GM12875 (cell line): ENCODE data around the gene CAPN13.

ENCODE experiments used
- H3K4me3 ChIP-seq: one replicate; pipeline ENCODE4 v1.5.1; 2011; ENCODE audit warnings: low read depth, low read length, control low read depth
- CTCF ChIP-seq: IDR thresholded peaks from 2 replicates; pipeline ENCODE4 v1.5.1; 2011; ENCODE audit warnings: low read depth, mild to moderate bottlenecking, control low read depth, inconsistent platforms, low read length, moderate library complexity, borderline replicate concordance; ENCODE audit not compliant: insufficient read depth

The CAPN13 gene

DNA sequence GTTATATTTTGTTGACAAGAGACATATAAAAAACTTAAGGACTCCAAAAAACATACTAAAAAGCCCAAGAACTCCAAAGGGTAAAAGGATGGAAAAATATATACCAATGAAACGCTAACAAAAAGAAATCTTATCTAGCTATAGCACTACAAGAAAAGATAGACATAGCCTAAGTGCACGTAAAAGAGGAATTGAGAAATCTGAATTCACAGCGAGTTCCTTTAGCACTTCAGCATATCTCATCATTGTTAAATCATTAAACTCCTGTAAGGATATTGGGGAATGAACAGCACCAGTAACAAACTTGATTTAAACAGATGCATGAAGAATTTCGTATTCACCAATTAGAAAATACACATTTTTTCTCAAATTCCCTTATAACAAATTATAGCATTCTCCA, 134.1 kb downstream of the CAPN13 start:
- H3K4me3 ChIP-seq, result no peak overlapping the region
- TF ChIP-seq CTCF, result no peak
